Fibroblast of skin of left biceps (primary cell): ENCODE data around the gene DBN1.
A peak's percentile ranks its signal among the peaks of the same experiment; 100 is the strongest.
"Not testable (repeated sequence)": the region's sequence is repeated elsewhere in the genome, so short reads cannot be mapped to it uniquely, and the experiment has no call there.

Source experiments
- DNase-seq, 2 experiments: peaks; one replicate each; pipeline ENCODE4 v3.0.0-alpha.2; 2013; ENCODE audit warnings: low read depth in 2 of 2

Gene DBN1

GRCh38 chr5:177429248-177430040 lies 44.0 kb downstream of the DBN1 start:
- DNase-seq, result no peak

DNA sequence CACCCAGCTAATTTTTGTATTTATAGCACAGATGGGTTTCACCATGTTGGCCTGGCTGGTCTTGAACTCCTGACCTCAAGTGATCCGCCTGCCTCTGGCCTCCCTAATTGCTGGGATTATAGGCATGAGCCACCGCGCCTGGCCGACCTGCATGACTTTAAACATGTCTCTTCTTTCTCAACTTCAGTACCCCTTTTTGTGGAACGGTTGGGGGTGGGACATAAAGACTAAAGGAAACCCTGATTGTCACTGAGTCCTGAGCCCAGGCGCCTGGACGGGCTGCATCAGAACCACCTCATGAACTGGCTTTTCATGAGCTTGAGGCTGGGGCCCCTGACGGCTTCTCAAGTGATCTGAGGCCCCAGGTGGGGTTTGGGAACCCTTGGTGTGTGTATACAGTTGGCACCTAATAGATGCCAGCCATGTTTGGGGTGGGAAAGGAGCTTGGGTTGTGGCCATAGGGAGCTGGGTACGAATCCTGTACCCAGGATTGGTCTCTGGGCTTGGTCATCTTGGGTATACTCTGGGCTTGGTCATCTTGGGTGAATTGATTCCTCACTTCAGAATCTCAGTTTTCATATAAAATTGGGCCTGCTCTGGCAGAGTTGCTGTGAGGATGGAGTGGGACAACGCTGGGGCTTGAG lies 44.7 kb downstream of the DBN1 start:
- no peak for DNase-seq

GRCh38 chr5:177427919-177428573 lies 45.4 kb downstream of the DBN1 start:
- DNase-seq, result no peak

DNA sequence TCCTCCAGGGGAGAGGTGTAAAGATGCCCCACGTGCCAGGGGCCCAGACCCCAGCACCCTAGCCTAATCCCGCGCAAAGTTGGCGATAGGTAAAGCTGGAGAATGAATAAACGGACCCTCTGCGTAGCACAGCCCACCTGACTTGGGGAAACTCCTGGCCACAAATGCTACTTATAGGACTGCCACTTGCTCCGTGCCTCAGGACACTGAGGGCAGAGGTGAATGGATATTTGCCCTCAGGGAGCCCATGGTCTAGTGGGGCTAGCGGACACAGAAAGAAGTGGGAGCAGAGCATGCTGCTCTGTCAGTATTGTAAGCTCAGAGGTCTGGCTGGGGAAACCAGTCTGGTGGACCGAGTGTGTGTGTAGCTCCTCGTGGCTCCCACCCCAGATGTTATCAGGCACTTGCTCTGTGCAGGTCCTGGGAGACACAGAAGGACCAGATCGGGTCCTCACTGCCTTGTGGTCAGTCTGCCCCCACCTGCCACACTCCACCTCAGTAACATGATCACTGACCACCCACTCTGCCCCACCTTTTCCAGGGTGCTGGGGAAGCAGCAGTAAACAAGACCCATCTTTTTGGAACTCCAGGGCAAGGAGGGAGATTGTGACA lies 46.1 kb downstream of the DBN1 start:
- no peak for DNase-seq

DNA sequence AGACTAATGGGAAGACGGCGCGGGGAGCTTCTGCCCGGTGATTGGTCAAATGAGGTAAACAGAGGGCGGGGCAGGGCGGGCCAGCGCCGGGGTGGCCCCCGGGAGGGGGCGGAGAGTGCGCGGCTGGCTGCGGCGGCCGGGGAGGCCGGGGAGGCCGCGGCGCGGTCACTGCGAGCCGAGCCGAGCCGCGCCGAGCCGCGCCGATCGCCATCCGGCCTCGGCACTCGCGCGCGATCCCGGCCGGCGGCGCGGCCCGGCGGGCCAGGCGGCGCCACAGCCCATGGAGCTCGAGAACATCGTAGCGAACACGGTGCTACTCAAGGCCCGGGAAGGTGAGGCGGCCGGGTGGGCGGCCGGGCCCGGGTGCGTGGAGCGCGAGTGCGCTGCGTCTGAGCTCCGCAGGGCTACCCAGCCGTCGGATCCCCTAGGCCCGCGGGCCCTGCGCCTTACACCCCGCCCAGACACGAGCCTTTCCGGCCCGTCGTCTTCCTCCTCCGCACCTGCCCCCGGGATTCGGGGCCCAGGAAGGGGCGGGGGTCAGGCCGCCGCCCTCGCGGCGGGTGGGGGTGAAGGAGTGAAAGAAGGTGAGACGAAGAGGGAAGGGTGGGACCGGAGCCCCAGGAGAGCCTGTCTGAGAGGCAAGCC lies 46.7 kb downstream of the DBN1 start, which contains the start of gene GRK6:
TSS of gene GRK6 (plus strand) at position 111 of the 645 bp plus-strand sequence. CDS start at position 281, 170 bp downstream.
- no peak for DNase-seq

GRCh38 chr5:177425801-177426565 lies 47.5 kb downstream of the DBN1 start:
- peak; percentile 100 for DNase-seq

DNA sequence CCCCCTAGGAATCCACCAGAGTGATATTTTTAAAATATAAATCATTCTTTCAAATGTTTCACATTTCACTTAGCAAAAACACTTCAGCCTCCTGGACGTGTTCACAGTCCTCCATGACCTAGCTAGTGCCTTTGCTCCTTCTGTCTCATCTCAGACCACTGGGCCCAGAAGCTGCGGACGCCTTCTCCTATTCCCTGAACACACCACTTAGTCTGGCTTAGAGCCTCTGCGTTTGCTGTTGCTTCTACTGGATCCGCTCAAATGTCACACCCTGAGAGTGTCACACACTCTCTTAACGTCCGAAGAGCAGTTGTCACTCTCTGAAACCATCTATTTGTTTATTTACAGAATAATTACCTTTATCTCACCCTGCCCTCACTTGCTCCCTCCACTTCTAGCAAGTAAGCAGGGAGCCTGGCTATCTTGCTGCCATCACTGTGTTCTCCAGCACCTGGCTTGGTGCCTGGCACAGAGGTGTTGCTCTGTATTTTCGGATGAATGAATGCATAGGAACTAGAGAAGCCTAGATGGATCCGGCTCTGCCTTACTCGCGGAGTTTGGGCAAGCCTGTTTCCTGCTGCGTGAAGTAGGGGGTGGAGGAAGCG lies 48.1 kb downstream of the DBN1 start:
- DNase-seq, result no peak

GRCh38 chr5:177423671-177424070 lies 49.8 kb downstream of the DBN1 start:
- no peak for DNase-seq

- no peak for DNase-seq
These were observed 52.2 kb downstream of the DBN1 start for GRCh38 chr5:177421062-177421798.

DNA sequence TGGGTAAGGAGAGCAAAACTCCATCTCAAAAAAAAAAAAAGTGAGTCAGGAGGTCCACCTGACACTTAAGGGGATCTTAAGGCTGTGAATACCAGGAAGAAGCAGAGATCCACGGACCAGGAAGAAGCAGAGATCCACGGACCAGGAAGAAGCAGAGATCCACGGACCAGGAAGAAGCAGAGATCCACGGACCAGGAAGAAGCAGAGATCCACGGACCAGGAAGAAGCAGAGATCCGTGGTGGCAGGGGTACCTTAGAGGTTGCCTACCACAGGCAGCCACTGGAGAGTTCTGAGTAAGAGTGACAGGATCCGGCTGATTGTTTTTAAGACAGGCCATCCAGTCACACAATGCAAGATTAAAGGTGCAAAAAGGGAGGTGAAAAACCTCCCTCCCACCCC lies 53.0 kb downstream of the DBN1 start:
- DNase-seq, result not testable (repeated sequence)

GRCh38 chr5:177419046-177419445 lies 54.4 kb downstream of the DBN1 start:
- DNase-seq, result peak; percentile 30 to 34

DNA sequence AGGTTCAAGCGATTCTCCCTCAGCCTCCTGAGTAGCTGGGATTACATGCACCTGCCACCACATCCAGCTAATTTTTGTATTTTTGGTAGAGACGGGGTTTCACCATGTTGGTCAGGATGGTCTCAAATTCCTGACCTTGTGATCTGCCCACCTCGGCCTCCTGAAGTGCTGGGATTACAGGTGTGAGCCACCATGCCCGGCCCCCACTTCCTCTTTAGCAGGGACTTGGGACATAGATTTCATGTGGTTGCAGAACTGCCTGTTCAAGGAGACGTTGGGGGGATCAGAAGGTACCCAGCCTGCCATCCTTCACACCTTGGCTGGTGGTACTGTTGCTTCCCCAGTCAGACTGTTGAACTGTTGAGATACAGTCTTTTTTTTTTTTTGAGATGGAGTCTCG lies 56.4 kb downstream of the DBN1 start:
- DNase-seq, result not testable (repeated sequence)

DNA sequence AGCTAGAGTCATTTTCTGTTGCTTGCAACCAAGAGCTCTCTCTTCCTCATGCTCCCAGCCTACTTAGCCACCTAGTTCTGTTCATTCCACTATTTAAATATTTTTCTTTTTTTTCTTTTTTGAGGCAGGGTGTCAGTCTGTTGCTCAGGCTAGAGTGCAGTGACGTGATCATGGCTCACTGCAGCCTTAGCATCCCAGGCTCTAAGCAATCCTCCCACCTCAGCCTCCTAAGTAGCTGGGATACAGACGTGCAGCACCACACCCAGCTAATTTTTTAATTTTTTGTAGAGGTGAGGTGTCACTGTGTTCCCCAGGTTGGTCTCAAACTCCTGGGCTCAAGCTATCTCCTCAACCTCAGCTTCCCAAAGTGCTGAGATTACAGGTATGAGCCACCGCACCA lies 59.0 kb downstream of the DBN1 start:
- DNase-seq, result no peak

GRCh38 chr5:177412603-177413233 lies 60.7 kb downstream of the DBN1 start:
- DNase-seq, result no peak

DNA sequence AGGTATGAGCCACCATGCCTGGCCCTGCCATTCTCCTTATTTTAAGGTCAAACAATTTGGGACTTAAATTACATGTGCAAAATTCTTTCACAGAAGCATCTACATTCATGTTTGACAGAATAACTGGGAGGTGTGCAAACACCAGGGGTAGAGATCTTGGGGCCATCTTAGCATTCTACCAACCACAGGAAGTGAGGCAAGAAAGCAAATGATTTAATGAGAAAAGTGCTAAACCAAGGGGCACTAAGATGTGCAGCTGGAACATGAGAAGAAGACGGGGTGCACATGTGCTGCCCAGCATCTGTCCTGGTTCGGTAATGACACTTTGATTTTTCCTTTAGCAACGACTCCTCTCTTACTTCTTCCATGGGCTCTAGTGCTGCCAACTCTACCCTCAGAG lies 62.9 kb downstream of the DBN1 start:
- DNase-seq, result no peak

DNA sequence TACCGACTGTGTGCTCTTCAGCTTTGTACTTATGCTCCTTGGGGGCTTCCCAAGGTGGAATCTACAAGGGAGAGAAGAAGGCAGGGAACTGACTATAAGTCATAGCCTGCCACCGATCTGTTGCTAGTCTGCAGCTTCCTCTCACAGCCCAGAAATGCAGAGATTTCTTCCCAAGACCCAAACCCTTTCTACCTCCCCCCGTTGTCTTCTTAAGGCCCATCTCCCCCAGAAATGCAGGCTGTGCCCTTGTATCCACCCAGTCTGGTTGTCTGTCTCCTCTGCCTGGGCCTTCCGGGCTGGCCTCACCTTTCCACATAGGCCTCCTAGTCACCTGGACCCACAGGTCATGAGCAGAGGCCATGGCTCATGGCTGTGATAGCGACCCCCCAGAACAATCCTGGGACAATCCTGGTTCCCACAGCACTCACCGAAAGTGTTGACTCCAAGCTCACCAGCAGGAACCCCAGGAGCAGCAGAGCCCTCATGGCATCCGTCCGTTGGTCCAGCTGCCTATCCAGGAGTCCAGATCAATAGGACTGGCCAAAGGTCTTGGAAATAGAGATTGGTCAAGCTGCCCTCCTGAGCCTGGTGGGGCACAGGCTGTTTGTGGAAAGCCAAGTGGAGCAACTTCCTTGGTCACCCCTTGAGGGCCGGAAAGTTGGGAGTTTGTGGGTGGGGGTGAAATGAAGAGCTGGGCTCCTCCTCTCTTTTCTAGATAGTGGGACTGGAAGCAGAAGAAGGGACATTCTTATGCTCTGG lies 64.2 kb downstream of the DBN1 start, which contains the start of gene F12:
TSS of gene F12 (minus strand) at position 522 of the 759 bp plus-strand sequence. CDS start at position 485, 37 bp downstream.
- DNase-seq, result no peak
